MG63 (cell line): ENCODE data around the gene NEDD1. TPM values are rescaled to one million over a fixed set of nuclear protein-coding genes. Genes with fewer than 3 reads are reported as not detected.

Experiments used
- DNase-seq: peaks from one replicate; pipeline ENCODE4 v3.0.0-alpha.2; 2020
- H3K27me3 ChIP-seq: fragments of 250-450 bp; sonication (Bioruptor Pico); 2 replicates; pipeline ENCODE4 v1.5.1; 2020; ENCODE audit warnings: mild to moderate bottlenecking, moderate library complexity
- H3K36me3 ChIP-seq: fragments of 250-450 bp; sonication (Bioruptor Pico); 2 replicates; pipeline ENCODE4 v1.5.1; 2020; ENCODE audit warnings: mild to moderate bottlenecking, moderate library complexity
- H3K4me3 ChIP-seq: fragments of 250-450 bp; sonication (Bioruptor Pico); 2 replicates; pipeline ENCODE4 v1.5.1; 2020; ENCODE audit warnings: mild to moderate bottlenecking, moderate library complexity
- H3K9me3 ChIP-seq: fragments of 250-450 bp; sonication (Bioruptor Pico); 2 replicates; pipeline ENCODE4 v1.5.1; 2020; ENCODE audit warnings: mild to moderate bottlenecking, moderate library complexity
- total RNA-seq: library from RNA; depleted of rRNA; stranded (reverse); fragments of >200 nt; shearing (Covaris generic); gene quantifications from 2 replicates; pipeline ENCODE4 v1.2.3, GENCODE V29; 2014; ENCODE audit warnings: low replicate concordance; rRNA removed

The NEDD1 gene
- 32.2 and 118 TPM in 2 replicates for total RNA-seq

DNA sequence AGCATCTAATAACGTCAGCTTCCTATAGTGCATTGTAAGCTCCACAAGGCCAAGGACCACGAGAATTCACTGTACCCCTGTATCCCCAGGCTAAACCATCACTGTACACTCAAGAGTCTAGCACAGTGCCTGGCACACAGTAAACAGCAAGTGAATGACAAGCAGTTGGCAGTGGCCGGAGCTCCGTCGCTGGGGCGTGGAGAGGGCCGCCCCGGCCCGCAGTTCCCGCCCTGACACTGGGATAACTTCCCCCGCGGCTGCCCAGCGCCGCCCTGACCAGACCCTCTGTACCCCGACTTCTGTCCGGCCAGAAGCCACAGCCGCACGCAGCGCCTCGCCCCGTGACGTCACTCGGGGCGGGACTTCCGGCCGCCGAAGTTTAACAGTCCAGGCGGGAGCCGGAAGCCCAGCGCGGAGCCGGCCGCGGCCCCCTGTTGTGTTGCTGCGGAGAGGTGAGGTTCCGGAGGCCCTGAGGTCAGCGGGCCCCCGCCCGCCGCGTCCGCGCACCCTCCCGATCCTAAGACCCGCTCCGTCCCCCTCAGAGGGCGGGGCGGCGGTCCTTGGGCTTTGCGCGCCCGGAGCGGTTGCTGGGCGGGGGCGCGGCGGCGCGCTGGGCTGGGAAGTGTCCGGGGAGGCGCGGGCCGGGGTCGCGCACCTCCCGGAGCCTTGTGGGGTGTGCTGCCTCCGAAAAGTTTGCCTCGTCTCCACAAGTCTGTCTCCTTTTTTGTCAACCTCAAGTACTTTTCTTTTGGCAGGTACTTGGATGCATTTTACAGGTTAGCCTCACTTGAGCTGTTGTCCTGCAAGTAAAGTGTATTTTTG, at the start of gene NEDD1:
Gene NEDD1 (plus strand): TSS at position 409 of the 822 bp plus-strand sequence. CDS start 2,503 bp downstream, outside the sequence.
- DNase-seq: peak; percentile 93

GRCh38 chr12:96858162-96858561, 48.9 kb upstream of the NEDD1 start:
- no peak for DNase-seq
- Histone ChIP-seq H3K27me3 (no peaks in the 10 kb centered on the region), H3K4me3 (no peak overlapping the region), H3K36me3 (no peaks in the 10 kb centered on the region), H3K9me3 (no peaks in the 10 kb centered on the region)

More for the DNA sequence above, at the start of gene NEDD1:
- Histone ChIP-seq H3K27me3 (no peaks in the 10 kb centered on the region), H3K4me3 (peak within 1 kb of the TSS; percentile 85), H3K9me3 (no peaks in the 10 kb centered on the region), H3K36me3 (peaks cover 15% of the 10 kb centered on the region; the same call in 1 of the 2 replicates)

- Histone ChIP-seq H3K4me3 (no peak overlapping the region), H3K9me3 (no peaks in the 10 kb centered on the region), H3K27me3 (no peaks in the 10 kb centered on the region), H3K36me3 (no peaks in the 10 kb centered on the region)
- DNase-seq: peak; percentile 5
Observed at GRCh38 chr12:96861656-96862055, 45.4 kb upstream of the NEDD1 start.

DNA sequence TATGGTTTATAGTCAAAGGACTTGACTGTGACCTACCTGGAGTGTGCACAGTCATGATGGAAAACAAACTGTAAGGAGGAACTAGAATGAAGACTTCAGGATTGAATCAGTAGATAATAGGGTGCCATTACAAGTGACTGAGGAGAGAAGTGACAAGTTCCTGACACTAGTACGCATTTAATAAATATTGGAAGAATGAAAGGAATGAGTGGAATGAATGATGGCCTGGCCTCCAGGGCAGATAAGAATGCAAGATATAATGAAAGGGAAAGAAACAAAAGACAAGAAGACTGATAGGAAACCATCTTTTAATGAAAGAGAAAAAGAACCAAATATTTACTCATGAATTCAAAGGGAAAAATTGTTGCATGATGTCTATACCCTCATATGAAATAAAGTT, 44.7 kb upstream of the NEDD1 start:
- Histone ChIP-seq H3K9me3 (no peaks in the 10 kb centered on the region), H3K4me3 (no peak overlapping the region), H3K27me3 (no peaks in the 10 kb centered on the region), H3K36me3 (no peaks in the 10 kb centered on the region)
- no peak for DNase-seq

GRCh38 chr12:96864335-96864734, 42.7 kb upstream of the NEDD1 start:
- H3K4me3 ChIP-seq: no peak overlapping the region
- H3K27me3 ChIP-seq: no peaks in the 10 kb centered on the region
- no peak for DNase-seq
- H3K9me3 ChIP-seq: no peaks in the 10 kb centered on the region
- no peaks in the 10 kb centered on the region for H3K36me3 ChIP-seq

DNA sequence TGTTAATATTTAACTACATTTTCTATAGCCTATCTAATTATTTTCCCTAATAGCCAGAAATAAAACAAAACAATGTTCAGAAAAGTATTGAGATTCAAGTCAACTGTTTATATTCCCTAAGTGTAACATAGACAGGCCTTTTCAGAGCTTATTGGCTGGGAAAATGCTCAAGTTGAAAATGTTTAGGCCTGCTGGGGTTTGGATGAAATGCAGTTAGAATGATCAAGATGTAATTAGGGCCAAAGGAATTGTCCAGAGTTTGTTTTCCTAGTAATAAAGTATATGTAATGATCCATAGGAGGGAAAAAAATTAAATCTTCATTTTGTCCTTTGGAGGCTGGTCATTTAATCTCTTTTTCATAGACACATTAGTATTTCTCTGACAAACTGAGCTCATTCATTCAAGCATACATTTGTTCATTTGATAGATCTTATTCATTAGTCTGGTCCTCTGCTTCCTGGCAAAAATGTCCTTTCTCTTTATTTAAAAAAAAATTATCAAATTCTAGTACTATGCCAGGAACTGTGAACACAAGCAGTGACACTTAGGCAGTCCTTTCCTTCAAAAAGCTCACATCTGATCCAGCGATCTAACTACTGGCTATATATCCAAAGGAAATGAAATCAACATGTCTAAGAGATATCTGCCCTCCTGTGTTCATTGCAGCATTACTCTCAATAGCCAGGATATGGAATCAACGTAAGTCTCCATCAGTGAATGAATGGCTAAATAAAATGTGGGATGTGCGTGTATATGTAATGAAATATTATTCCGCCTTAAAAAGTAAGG, 40.1 kb upstream of the NEDD1 start:
- no peaks in the 10 kb centered on the region for H3K27me3 ChIP-seq
- no peaks in the 10 kb centered on the region for H3K36me3 ChIP-seq
- no peak overlapping the region for H3K4me3 ChIP-seq
- H3K9me3 ChIP-seq: no peaks in the 10 kb centered on the region; the same call in 1 of the 2 replicates
- no peak for DNase-seq

DNA sequence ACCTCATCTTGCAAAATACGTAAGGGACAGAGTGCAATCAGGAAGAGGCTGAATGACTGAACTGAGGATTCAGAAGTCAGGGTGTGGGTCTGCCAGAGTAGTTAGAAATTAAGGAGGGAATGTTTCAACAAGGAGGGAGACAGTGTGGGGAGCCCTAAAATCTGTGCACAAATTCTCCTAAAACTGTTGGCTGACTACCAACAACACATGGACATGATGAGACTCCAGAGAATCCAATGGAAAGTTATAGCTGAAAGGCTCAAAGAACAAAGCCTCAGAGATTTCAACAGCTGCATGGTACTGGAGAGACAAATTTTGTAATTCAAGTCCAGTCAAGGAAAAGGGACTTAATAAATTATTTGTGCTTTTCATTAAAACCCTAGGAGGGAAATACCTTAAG, 36.1 kb upstream of the NEDD1 start:
- H3K4me3 ChIP-seq: no peak overlapping the region
- H3K27me3 ChIP-seq: no peaks in the 10 kb centered on the region
- DNase-seq: no peak

GRCh38 chr12:96872961-96873360, 34.1 kb upstream of the NEDD1 start:
- Histone ChIP-seq H3K27me3 (no peaks in the 10 kb centered on the region), H3K9me3 (no peaks in the 10 kb centered on the region; the same call in 1 of the 2 replicates), H3K36me3 (no peaks in the 10 kb centered on the region), H3K4me3 (no peak overlapping the region)
- no peak for DNase-seq

More for the DNA sequence above, 36.1 kb upstream of the NEDD1 start:
- H3K9me3 ChIP-seq: no peaks in the 10 kb centered on the region; the same call in 1 of the 2 replicates
- no peaks in the 10 kb centered on the region for H3K36me3 ChIP-seq

DNA sequence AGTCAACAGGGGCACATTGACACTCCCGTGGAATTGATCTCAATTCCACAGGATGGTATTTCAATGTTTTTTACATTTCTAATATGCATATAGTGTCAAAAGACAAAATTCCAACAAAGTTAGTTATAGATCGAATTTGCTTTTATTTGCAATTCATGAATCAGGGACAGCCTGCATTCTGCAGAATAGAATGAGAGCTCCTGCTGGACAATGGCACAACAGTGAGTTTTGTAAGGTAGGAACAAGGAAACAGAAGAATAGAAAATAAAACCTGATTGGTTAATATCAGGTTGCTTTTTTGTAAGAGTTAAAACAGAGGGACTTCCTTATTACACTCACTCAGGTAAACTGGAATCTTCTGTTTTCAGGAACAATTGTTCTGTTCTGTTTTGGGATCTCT, 32.8 kb upstream of the NEDD1 start:
- Histone ChIP-seq H3K4me3 (no peak overlapping the region), H3K27me3 (no peaks in the 10 kb centered on the region), H3K9me3 (no peaks in the 10 kb centered on the region; the same call in 1 of the 2 replicates), H3K36me3 (no peaks in the 10 kb centered on the region)
- no peak for DNase-seq

DNA sequence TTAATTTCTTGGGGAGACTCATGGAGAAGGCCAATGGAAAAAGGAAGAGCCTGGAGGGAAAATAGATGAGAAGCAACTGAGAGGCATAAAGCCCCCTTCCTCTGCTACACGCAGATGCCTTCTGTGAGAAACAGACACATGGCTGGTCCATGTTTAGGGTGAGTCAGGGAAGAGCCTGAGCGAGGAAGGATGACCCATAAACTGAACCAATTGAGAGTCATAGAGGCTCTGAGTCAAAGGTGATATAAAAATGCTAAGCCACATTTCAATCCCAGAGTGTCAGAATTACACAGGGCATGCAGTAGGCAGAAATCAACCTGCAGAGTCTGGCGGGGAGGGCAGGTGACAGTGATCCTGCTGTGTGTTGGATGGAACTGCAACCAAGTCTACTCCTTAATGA, 30.1 kb upstream of the NEDD1 start:
- no peaks in the 10 kb centered on the region for H3K36me3 ChIP-seq
- H3K4me3 ChIP-seq: no peak overlapping the region
- DNase-seq: peak; percentile 28
- H3K9me3 ChIP-seq: no peaks in the 10 kb centered on the region
- no peaks in the 10 kb centered on the region for H3K27me3 ChIP-seq

- DNase-seq: peak; percentile 15
- no peaks in the 10 kb centered on the region for H3K9me3 ChIP-seq
- H3K36me3 ChIP-seq: no peaks in the 10 kb centered on the region
- H3K27me3 ChIP-seq: no peaks in the 10 kb centered on the region
- H3K4me3 ChIP-seq: no peak overlapping the region
Observed at GRCh38 chr12:96878704-96879103, 28.4 kb upstream of the NEDD1 start.

DNA sequence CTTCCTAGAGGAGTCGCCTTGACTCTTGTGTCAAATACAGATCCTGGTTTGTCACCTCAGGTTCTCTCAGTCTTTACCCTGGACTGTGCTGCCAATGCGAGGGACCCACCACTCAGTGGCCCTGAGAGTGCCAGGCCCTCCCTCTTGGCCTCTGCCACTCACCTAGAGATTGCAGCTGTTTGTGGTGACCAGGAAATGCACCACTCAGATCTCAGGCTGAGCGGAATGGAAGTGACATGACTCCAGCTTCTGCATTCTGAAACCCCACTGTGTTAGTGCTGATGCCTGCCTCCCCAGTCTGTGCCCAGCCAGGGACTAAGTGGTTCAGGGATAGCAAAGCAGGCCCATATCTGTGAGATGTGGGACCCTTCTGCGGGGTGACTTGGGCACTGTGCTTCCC, 27.8 kb upstream of the NEDD1 start:
- DNase-seq: no peak
- Histone ChIP-seq H3K36me3 (no peaks in the 10 kb centered on the region), H3K27me3 (no peaks in the 10 kb centered on the region), H3K9me3 (no peaks in the 10 kb centered on the region), H3K4me3 (no peak overlapping the region)

DNA sequence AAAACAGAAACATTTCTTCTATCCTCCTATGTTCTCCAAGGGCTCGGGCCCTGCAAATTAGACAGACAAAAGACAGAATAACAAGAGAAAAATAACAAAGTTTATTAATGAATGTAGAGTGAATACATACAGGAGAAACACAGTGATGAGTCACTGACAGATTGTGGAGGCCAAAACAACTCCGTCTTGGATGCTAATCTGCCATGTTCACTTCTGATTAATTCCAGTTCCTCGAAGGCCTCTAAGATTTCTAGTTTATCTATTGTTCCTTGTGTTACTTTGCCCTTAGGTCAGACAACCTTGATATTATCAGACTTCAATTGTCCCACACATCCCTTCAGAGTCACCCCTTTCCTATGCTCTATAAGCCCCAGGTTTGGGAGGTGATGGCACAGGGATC, 26.8 kb upstream of the NEDD1 start:
- Histone ChIP-seq H3K4me3 (no peak overlapping the region), H3K27me3 (no peaks in the 10 kb centered on the region), H3K9me3 (no peaks in the 10 kb centered on the region), H3K36me3 (no peaks in the 10 kb centered on the region)
- no peak for DNase-seq

- DNase-seq: no peak
Observed at GRCh38 chr12:96881608-96882007, 25.4 kb upstream of the NEDD1 start.

GRCh38 chr12:96882862-96883261, 24.2 kb upstream of the NEDD1 start:
- Histone ChIP-seq H3K4me3 (no peak overlapping the region), H3K27me3 (no peaks in the 10 kb centered on the region), H3K9me3 (no peaks in the 10 kb centered on the region), H3K36me3 (no peaks in the 10 kb centered on the region)
- DNase-seq: peak; percentile 24

More at GRCh38 chr12:96881608-96882007, 25.4 kb upstream of the NEDD1 start:
- Histone ChIP-seq H3K27me3 (no peaks in the 10 kb centered on the region), H3K4me3 (no peak overlapping the region), H3K36me3 (no peaks in the 10 kb centered on the region), H3K9me3 (no peaks in the 10 kb centered on the region)

DNA sequence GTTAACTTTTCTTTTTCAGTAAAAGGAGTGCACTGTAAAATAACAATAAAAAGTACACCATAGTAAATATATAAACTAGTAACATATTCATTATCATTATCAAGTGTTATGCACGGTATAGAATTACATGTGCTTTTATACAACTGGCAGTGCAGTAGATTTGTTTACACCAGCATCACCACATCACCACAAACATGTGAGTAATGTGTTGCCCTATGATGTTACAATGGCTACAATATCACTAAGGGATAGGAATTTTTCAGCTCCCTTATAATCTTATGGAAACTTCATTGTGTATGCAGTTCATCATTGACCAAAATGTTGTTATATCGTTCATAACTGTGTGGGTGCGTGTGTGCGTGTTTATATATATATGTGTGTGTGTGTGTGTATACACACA, 23.5 kb upstream of the NEDD1 start:
- Histone ChIP-seq H3K36me3 (no peaks in the 10 kb centered on the region), H3K4me3 (no peak overlapping the region), H3K9me3 (no peaks in the 10 kb centered on the region), H3K27me3 (no peaks in the 10 kb centered on the region)
- DNase-seq: no peak

- DNase-seq: peak; percentile 58
- Histone ChIP-seq H3K9me3 (no peaks in the 10 kb centered on the region), H3K27me3 (no peaks in the 10 kb centered on the region), H3K36me3 (no peaks in the 10 kb centered on the region), H3K4me3 (no peak overlapping the region)
Observed at GRCh38 chr12:96886998-96887677, 19.9 kb upstream of the NEDD1 start.
